Measurements from ENCODE around the gene MPRIP.
"Not testable (repeated sequence)": the region's sequence is repeated elsewhere in the genome, so short reads cannot be mapped to it uniquely, and the experiment has no call there.

Gene MPRIP

GRCh38 chr17:17130077-17130844 lies 88.0 kb downstream of the MPRIP start:
- no peak for FAIRE-seq

GRCh38 chr17:17131839-17132238 lies 89.6 kb downstream of the MPRIP start:
- FAIRE-seq = no peak

- no peak for FAIRE-seq
Measured at GRCh38 chr17:17132746-17133145, 90.5 kb downstream of the MPRIP start.

GRCh38 chr17:17134051-17134956 lies 92.0 kb downstream of the MPRIP start:
- no peak for FAIRE-seq

- FAIRE-seq = no peak
Measured at GRCh38 chr17:17134957-17135333, 92.7 kb downstream of the MPRIP start.

- not testable (repeated sequence) for FAIRE-seq
Measured at GRCh38 chr17:17136221-17136620, 94.0 kb downstream of the MPRIP start.

- no peak for FAIRE-seq
Measured at GRCh38 chr17:17137731-17138585, 95.7 kb downstream of the MPRIP start.

GRCh38 chr17:17139972-17140589 lies 97.8 kb downstream of the MPRIP start:
- FAIRE-seq = no peak

- FAIRE-seq = no peak
Measured at GRCh38 chr17:17140590-17140980, 98.3 kb downstream of the MPRIP start.

- FAIRE-seq = no peak
Measured at GRCh38 chr17:17141279-17141678, 99.0 kb downstream of the MPRIP start.

- no peak for FAIRE-seq
Measured at GRCh38 chr17:17141860-17142552, 99.7 kb downstream of the MPRIP start.

- FAIRE-seq = no peak
Measured at GRCh38 chr17:17142556-17142955, 100.3 kb downstream of the MPRIP start.

- no peak for FAIRE-seq
Measured at GRCh38 chr17:17143501-17143900, 101.2 kb downstream of the MPRIP start.

- FAIRE-seq = no peak
Measured at GRCh38 chr17:17144061-17144460, 101.8 kb downstream of the MPRIP start.

GRCh38 chr17:17144916-17145665 lies 102.8 kb downstream of the MPRIP start:
- FAIRE-seq = no peak

- no peak for FAIRE-seq
Measured at GRCh38 chr17:17146786-17147406, 104.6 kb downstream of the MPRIP start.

- FAIRE-seq = no peak
Measured at GRCh38 chr17:17147821-17148220, 105.6 kb downstream of the MPRIP start.

GRCh38 chr17:17149520-17150447 lies 107.5 kb downstream of the MPRIP start:
- FAIRE-seq = peak; percentile 88

GRCh38 chr17:17150448-17150800 lies 108.2 kb downstream of the MPRIP start:
- no peak for FAIRE-seq

- FAIRE-seq = no peak
Measured at GRCh38 chr17:17151055-17151454, 108.8 kb downstream of the MPRIP start.
